Pancreas (tissue), 10 donors: Measurements from ENCODE around the gene ISOC2. TPM values are rescaled to one million over a fixed set of nuclear protein-coding genes. Genes with fewer than 3 reads are reported as not detected.

Experiments used
- ATAC-seq, 4 donors: fragments of 200-7000 bp; cut with Tn5 transposase; one replicate each; pipeline versions ENCODE4 v1.8.0 to v1.9.1; 2020; ENCODE audit warnings: mild to moderate bottlenecking in 4 of 4, moderate library complexity in 4 of 4
- DNase-seq, 6 donors: peaks; one replicate each; pipeline ENCODE4 v3.0.0-alpha.2; 2020
- FAIRE-seq: peaks from 2 replicates; lab custom pipeline; 2012; peaks lifted over from hg19 to GRCh38; lab: Jason Lieb, UNC
- H3K27ac ChIP-seq, 4 donors: fragments of 200-600 bp; sonication (generic); 1 replicate in 3 of 4; 2 replicates in 1 of 4; pipeline versions ENCODE4 v1.5.0 to v1.8.0; 2020
- H3K27me3 ChIP-seq, 4 donors: fragments of 200-600 bp; one replicate each; pipeline ENCODE4 v1.8.0; 2021
- H3K36me3 ChIP-seq, 3 donors: fragments of 200-600 bp; sonication (generic) in 1 of 3; one replicate each; pipeline versions ENCODE4 v1.5.0 to v1.8.0; 2020 to 2021
- H3K4me1 ChIP-seq, 3 donors: fragments of 200-600 bp; one replicate each; pipeline ENCODE4 v1.8.0; 2021
- H3K4me3 ChIP-seq, 4 donors: fragments of 200-600 bp; sonication (generic) in 2 of 4; one replicate each; pipeline versions ENCODE4 v1.5.0 to v1.8.0; 2020 to 2021
- H3K9me3 ChIP-seq, 4 donors: fragments of 200-600 bp; one replicate each; pipeline ENCODE4 v1.8.0; 2021
- CTCF ChIP-seq, 4 donors: fragments of 200-600 bp; sonication (generic) in 3 of 4; IDR thresholded peaks; one replicate each; pipeline versions ENCODE4 v1.5.0 to v1.8.0; 2021; ENCODE audit warnings: antibody characterized with exemption in 4 of 4
- WGBS, 2 donors: extraction: QIAGEN DNeasy Blood & Tissue Kit; methylation state at CpG; one replicate each; pipeline ENCODE4 v1.1.7; 2013; 5-methylcytosine and 5-hydroxymethylcytosine counted together
- intact Hi-C, 3 donors: fragments of 100-400 bp; cut with DNase I; formaldehyde crosslinking; loops; one replicate each; pipeline versions ENCODE4 v1.11.1 to v1.14.2; 2022
- polyA plus RNA-seq, 2 donors: library from polyadenylated mRNA; stranded (reverse); fragments of 200-250 nt; gene quantifications; one replicate each; pipeline ENCODE4 v1.2.3, GENCODE V29; 2013
- total RNA-seq, 6 donors: library from RNA; stranded (reverse); fragmentation: NEBNext Ultra II Directional in 4 of 6; extraction: Animal tissue kit (Norgen Biotek cat#: 25700) in 4 of 6; gene quantifications; one replicate each; pipeline versions ENCODE4 v1.2.1 to v1.2.4, GENCODE V29; 2021 to 2023
- donor health status: healthy with polysubstance abuse.
- donor health status: DM: no; HTN: no; CAD: no; lungs with moderate emphysema.
- donor health status: DM: no; HTN: no; CAD: no.
- donor health status: control.
- donor health status: control.
- donor health status: Bipolar disorder and iron deficiency.
- donor health status: DM: yes; HTN: yes; CAD: no.
- donor health status: DM: no; HTN: no; CAD: no.
- donor health status: DM: no; HTN: no; CAD: no.
- donor health status: DM: yes; HTN: yes; CAD: no.

The ISOC2 gene
- total and polyA plus RNA-seq, 8 donors, result 13.0 to 43.9 (median 21.8) TPM

GRCh38 chr19:55459551-55459949 lies 1.9 kb downstream of the ISOC2 start:
- H3K4me1 ChIP-seq, result peaks cover 0 to 7% (median 5%) of the 10 kb centered on the region in 3 donors
- 74 to 77% methylated on average over 8 of the region's 8 CpGs for WGBS, 2 donors
- intact Hi-C loops, result no loop called here
- H3K27me3 ChIP-seq, result no peaks in the 10 kb centered on the region
- H3K9me3 ChIP-seq, result no peaks in the 10 kb centered on the region
- H3K4me3 ChIP-seq, result no peak overlapping the region
- DNase-seq (no peak), ATAC-seq (no peak), FAIRE-seq (no peak)
- H3K36me3 ChIP-seq, result no peaks in the 10 kb centered on the region
- no peak for TF ChIP-seq CTCF (IDR thresholded peaks at IDR 0.05)
- peak overlapping the region in 2 of 4 donors; percentile 16 to 90 for H3K27ac ChIP-seq

- peaks cover 0 to 7% (median 5%) of the 10 kb centered on the region in 3 donors for H3K4me1 ChIP-seq
- FAIRE-seq (no peak), ATAC-seq (no peak), DNase-seq (no peak)
- TF ChIP-seq CTCF (IDR thresholded peaks at IDR 0.05), result no peak
- no peaks in the 10 kb centered on the region for H3K27me3 ChIP-seq
- no peaks in the 10 kb centered on the region for H3K9me3 ChIP-seq
- no peak overlapping the region for H3K4me3 ChIP-seq
- 83 to 87% methylated on average over 16 of the region's 16 CpGs for WGBS, 2 donors
- H3K36me3 ChIP-seq, result no peaks in the 10 kb centered on the region
- H3K27ac ChIP-seq, result no peak overlapping the region
- intact Hi-C loops, result no loop called here
Measured at GRCh38 chr19:55457683-55458457, 3.6 kb downstream of the ISOC2 start.

GRCh38 chr19:55456347-55456746 lies 5.1 kb downstream of the ISOC2 start:
- Histone ChIP-seq H3K27me3 (peaks cover 0 to 3% (median 0%) of the 10 kb centered on the region in 4 donors), H3K9me3 (no peaks in the 10 kb centered on the region), H3K36me3 (no peaks in the 10 kb centered on the region), H3K4me3 (no peak overlapping the region), H3K27ac (no peak overlapping the region), H3K4me1 (peaks cover 0 to 8% (median 0%) of the 10 kb centered on the region in 3 donors)
- intact Hi-C loops, result no loop called here
- DNase-seq (peak in 1 of 6 donors; percentile 78), ATAC-seq (no peak), FAIRE-seq (no peak)
- 74% methylated on average over 11 to 14 of the region's 14 CpGs for WGBS, 2 donors
- TF ChIP-seq CTCF (IDR thresholded peaks at IDR 0.05), result no peak

- 84 to 85% methylated on average over 11 of the region's 11 CpGs for WGBS, 2 donors
- Histone ChIP-seq H3K4me1 (peaks cover 0 to 8% (median 0%) of the 10 kb centered on the region in 3 donors), H3K36me3 (no peaks in the 10 kb centered on the region), H3K27me3 (peaks cover 0 to 3% (median 0%) of the 10 kb centered on the region in 4 donors), H3K4me3 (no peak overlapping the region), H3K27ac (no peak overlapping the region), H3K9me3 (no peaks in the 10 kb centered on the region)
- intact Hi-C loops, result no loop called here
- FAIRE-seq, result no peak
- TF ChIP-seq CTCF (IDR thresholded peaks at IDR 0.05), result no peak
- no peak for ATAC-seq
- peak in 1 of 6 donors; percentile 80 for DNase-seq
Measured at GRCh38 chr19:55455576-55456235, 5.7 kb downstream of the ISOC2 start.
